Kidney epithelial cell (primary cell): ENCODE measurements around the gene GATC. TPM values are rescaled to one million over a fixed set of nuclear protein-coding genes. Genes with fewer than 3 reads are reported as not detected.
A peak's percentile ranks its signal among the peaks of the same experiment; 100 is the strongest.

Experiments used
- DNase-seq: peaks from one replicate; pipeline ENCODE4 v3.0.0-alpha.2; 2010; ENCODE audit warnings: low read depth
- H3K27me3 ChIP-seq: 2 replicates; pipeline ENCODE4 v1.6.0; 2011; ENCODE audit warnings: low read length; ENCODE audit not compliant: control insufficient read depth, insufficient read depth
- H3K36me3 ChIP-seq: 2 replicates; pipeline ENCODE4 v1.5.1; 2011; ENCODE audit warnings: low read length; ENCODE audit not compliant: control insufficient read depth, insufficient read depth
- H3K4me3 ChIP-seq: 2 replicates; pipeline ENCODE4 v1.5.1; 2011; ENCODE audit warnings: low read depth, mild to moderate bottlenecking, control low read depth, low read length
- CTCF ChIP-seq: IDR thresholded peaks from 2 replicates; pipeline ENCODE4 v1.5.1; 2011; ENCODE audit warnings: mild to moderate bottlenecking, moderate library complexity, low read length, control low read depth, inconsistent platforms; ENCODE audit not compliant: insufficient read depth, poor library complexity, severe bottlenecking
- total RNA-seq: library from RNA; depleted of rRNA; stranded (reverse); fragments of >200 nt; gene quantifications from 2 replicates; pipeline ENCODE4 v1.2.3, GENCODE V29; 2015

GATC gene
- total RNA-seq, 1 donor from 2014 or later: 25.7 TPM

- Histone ChIP-seq H3K27me3 (no peaks in the 10 kb centered on the region), H3K36me3 (no peaks in the 10 kb centered on the region), H3K4me3 (no peak overlapping the region)
- TF ChIP-seq CTCF: no peak
- no peak for DNase-seq
Measured at GRCh38 chr12:120455302-120455701, 9.1 kb downstream of the GATC start.

- TF ChIP-seq CTCF: peak; percentile 30
- no peak for DNase-seq
- H3K27me3 ChIP-seq: no peaks in the 10 kb centered on the region
- H3K4me3 ChIP-seq: no peak overlapping the region
- H3K36me3 ChIP-seq: no peaks in the 10 kb centered on the region
Measured at GRCh38 chr12:120457133-120457532, 10.9 kb downstream of the GATC start.

GRCh38 chr12:120460157-120460556, 13.9 kb downstream of the GATC start:
- no peak for DNase-seq
- Histone ChIP-seq H3K36me3 (peaks cover 3% of the 10 kb centered on the region), H3K27me3 (no peaks in the 10 kb centered on the region), H3K4me3 (no peak overlapping the region)
- TF ChIP-seq CTCF: no peak

- Histone ChIP-seq H3K27me3 (no peaks in the 10 kb centered on the region), H3K4me3 (no peak overlapping the region), H3K36me3 (peaks cover 3% of the 10 kb centered on the region)
- no peak for DNase-seq
- TF ChIP-seq CTCF: no peak
Measured at GRCh38 chr12:120462099-120462640, 15.9 kb downstream of the GATC start.

- no peak for TF ChIP-seq CTCF
- H3K4me3 ChIP-seq: no peak overlapping the region
- no peak for DNase-seq
- H3K27me3 ChIP-seq: no peaks in the 10 kb centered on the region
- peaks cover 3% of the 10 kb centered on the region for H3K36me3 ChIP-seq
Measured at GRCh38 chr12:120463712-120464111, 17.5 kb downstream of the GATC start.

- Histone ChIP-seq H3K4me3 (no peak overlapping the region), H3K36me3 (peaks cover 3% of the 10 kb centered on the region), H3K27me3 (no peaks in the 10 kb centered on the region)
- TF ChIP-seq CTCF: no peak
- no peak for DNase-seq
Measured at GRCh38 chr12:120465756-120466155, 19.5 kb downstream of the GATC start.
